Tibial nerve (tissue), 3 donors: Measurements from ENCODE around the gene TUBB2B.

ENCODE experiments used
- CTCF ChIP-seq, 5 experiments: fragments of 200-600 bp in 3 of 5; fragments of 450-650 bp in 2 of 5; sonication (generic) in 3 of 5; IDR thresholded peaks; one replicate each; pipeline ENCODE4 v1.5.1; 2016 to 2019; ENCODE audit warnings: antibody characterized with exemption in 5 of 5, mild to moderate bottlenecking in 3 of 5, moderate library complexity in 2 of 5
- POLR2A ChIP-seq, 2 donors: fragments of 450-650 bp; IDR thresholded peaks; one replicate each; pipeline ENCODE4 v1.6.1; 2017; ENCODE audit warnings: antibody characterized with exemption in 2 of 2, mild to moderate bottlenecking in 2 of 2, moderate library complexity in 2 of 2

- TF ChIP-seq POLR2A (IDR thresholded peaks at IDR 0.05), result no peak
- no peak for TF ChIP-seq CTCF (IDR thresholded peaks at IDR 0.05)
Measured at GRCh38 chr6:3226042-3226441, 1.4 kb downstream of the TUBB2B start.
